Measurements from ENCODE around the gene COBL. TPM values are rescaled to one million over a fixed set of nuclear protein-coding genes. Genes with fewer than 3 reads are reported as not detected.

COBL gene
- total and polyA plus RNA-seq, 10 of the 15 experiments (the other 5 are each of a cell fraction or from before 2014, with no cell fraction given), result 0.21 TPM; not detected in 9

DNA sequence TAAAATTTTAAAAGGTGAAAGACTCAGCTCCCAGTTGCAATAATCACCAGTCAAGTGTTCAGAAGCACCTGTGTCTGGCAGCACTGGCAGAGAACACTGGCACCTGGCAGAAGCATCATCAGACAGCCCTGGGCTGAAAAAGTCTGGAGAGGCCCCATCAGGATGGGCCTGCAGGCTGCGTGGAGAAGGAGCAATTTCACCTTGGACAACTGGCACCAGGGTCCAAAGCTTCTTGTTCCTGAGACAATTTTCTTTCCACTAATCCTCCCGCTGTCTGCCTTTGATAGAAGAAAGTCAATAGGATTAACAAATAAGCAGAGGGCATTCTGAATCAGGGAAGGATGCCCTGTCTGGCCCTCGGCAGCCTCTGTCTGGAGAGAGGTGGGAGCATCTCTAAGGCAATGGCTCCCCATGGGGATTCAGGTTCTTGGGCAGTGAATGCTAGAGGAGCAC lies 6.5 kb downstream of the COBL start:
- Histone ChIP-seq H3K4me1 (ENCODE audit: control insufficient read depth, insufficient read depth, low read length) (no peaks in the 10 kb centered on the region), H2AFZ (ENCODE audit: control insufficient read depth, low read depth, low read length) (no peak overlapping the region), H3K79me2 (ENCODE audit: control insufficient read depth, insufficient read depth, low read length) (no peaks in the 10 kb centered on the region), H3K9ac (ENCODE audit: control insufficient read depth, insufficient read depth, low read length) (no peak overlapping the region), H3K4me3 (no peak overlapping the region), H3K9me3 (replicated peaks; ENCODE audit: control insufficient read depth, insufficient read depth, low read length) (no peaks in the 10 kb centered on the region), H3K36me3 (ENCODE audit: control insufficient read depth in 2 of 2, insufficient read depth in 2 of 2, low read length in 1 of 2) (no peaks in the 10 kb centered on the region), H3K27ac (ENCODE audit: control insufficient read depth, insufficient read depth) (no peak overlapping the region), H3K27me3 (replicated peaks in 1 of 2; ENCODE audit: control insufficient read depth in 2 of 2, insufficient read depth in 2 of 2, low read length in 1 of 2) (no peaks in the 10 kb centered on the region; a peak in 1 of 4 replicates), H4K20me1 (ENCODE audit: control insufficient read depth, insufficient read depth) (no peaks in the 10 kb centered on the region), H3K4me2 (ENCODE audit: control insufficient read depth, insufficient read depth) (no peak overlapping the region)
- ATAC-seq, result no peak
- ChIA-PET SMC1A (ENCODE audit: uncharacterized antibody, unreplicated experiment) (interaction anchor here (0.7 kb wide), 1 partner anchor 17 kb away, joined by 3 read pairs; no protein-coding TSS in a partner anchor), RAD21 (ENCODE audit: unreplicated experiment) (no interaction called here), CTCF (no interaction called here), POLR2A (no interaction called here)
- intact Hi-C loops (cut with micrococcal nuclease; ENCODE audit: unreplicated experiment) (no loop called here), in situ Hi-C loops (cut with MboI) (no loop called here)
- FAIRE-seq, result no peak
- 13% methylated on average over 3 of the region's 3 CpGs for WGBS (ENCODE audit: insufficient coverage, insufficient replicate concordance, low lambda C conversion rate, missing lambda C conversion rate)
- TF ChIP-seq EZH2 (IDR thresholded peaks at IDR 0.05; ENCODE audit: borderline replicate concordance, control insufficient read depth, low read depth, low read length), result no peak
- TF ChIP-seq, protein P1, sequence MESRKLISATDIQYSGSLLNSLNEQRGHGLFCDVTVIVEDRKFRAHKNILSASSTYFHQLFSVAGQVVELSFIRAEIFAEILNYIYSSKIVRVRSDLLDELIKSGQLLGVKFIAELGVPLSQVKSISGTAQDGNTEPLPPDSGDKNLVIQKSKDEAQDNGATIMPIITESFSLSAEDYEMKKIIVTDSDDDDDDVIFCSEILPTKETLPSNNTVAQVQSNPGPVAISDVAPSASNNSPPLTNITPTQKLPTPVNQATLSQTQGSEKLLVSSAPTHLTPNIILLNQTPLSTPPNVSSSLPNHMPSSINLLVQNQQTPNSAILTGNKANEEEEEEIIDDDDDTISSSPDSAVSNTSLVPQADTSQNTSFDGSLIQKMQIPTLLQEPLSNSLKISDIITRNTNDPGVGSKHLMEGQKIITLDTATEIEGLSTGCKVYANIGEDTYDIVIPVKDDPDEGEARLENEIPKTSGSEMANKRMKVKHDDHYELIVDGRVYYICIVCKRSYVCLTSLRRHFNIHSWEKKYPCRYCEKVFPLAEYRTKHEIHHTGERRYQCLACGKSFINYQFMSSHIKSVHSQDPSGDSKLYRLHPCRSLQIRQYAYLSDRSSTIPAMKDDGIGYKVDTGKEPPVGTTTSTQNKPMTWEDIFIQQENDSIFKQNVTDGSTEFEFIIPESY (IDR thresholded peaks at IDR 0.05), result no peak
- no peak for TF ChIP-seq ZNF207 (IDR thresholded peaks at IDR 0.05; ENCODE audit: borderline replicate concordance)
- no peak for DNase-seq (ENCODE audit: low read depth, low spot score)
- no TSS peak for BruUV-seq (replicated peaks)

DNA sequence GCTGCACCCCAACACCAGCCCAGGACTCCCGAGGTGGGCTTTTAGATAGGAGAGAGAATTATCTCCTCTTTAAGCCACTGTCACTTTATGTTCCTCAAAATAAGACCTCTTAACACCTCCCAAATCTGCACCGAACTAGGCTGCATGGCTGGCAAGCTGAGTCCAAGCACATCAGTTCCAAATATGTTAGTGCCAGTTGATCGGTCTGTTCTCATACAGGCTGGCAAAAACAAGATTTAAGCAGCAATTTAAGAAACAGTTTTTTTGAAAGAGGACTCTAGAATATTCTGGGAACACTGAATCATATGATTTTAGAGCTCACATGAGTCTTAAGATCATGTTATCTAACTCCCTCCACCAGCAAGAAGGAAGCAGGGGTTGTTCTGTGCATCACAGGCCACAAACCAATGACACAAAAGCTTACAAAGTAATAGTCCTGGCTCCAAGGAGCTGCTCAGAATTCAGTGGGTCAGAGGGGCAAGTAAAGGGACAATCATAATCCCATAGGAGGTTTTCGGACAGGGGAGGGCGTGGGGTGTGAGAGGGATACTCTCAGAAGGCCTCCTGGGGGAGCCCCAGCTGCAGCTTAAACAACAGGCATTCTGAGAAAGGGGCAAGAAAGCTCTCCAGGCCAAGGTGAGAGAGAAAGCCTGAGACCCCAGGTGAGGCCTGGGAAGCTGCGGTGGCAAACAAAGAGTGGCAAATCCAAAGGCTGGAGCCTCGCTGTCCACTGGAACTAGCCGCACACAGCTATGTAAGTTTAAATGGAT lies 7.1 kb downstream of the COBL start:
- no peak overlapping the region for H2AFZ ChIP-seq (ENCODE audit: control insufficient read depth, low read depth, low read length)
- intact Hi-C loops (cut with micrococcal nuclease; ENCODE audit: unreplicated experiment) (no loop called here), in situ Hi-C loops (cut with MboI) (no loop called here)
- WGBS (ENCODE audit: insufficient coverage, insufficient replicate concordance, low lambda C conversion rate, missing lambda C conversion rate), result 33% methylated on average over 8 of the region's 8 CpGs
- no peaks in the 10 kb centered on the region for H4K20me1 ChIP-seq (ENCODE audit: control insufficient read depth, insufficient read depth)
- CTCF ChIA-PET, result no interaction called here
- no peak overlapping the region for H3K4me3 ChIP-seq
- no peaks in the 10 kb centered on the region; a peak in 1 of 4 replicates for H3K27me3 ChIP-seq (replicated peaks in 1 of 2; ENCODE audit: control insufficient read depth in 2 of 2, insufficient read depth in 2 of 2, low read length in 1 of 2)
- ATAC-seq (no peak), FAIRE-seq (no peak), DNase-seq (ENCODE audit: low read depth, low spot score) (no peak)
- RAD21 ChIA-PET (ENCODE audit: unreplicated experiment), result no interaction called here
- no peaks in the 10 kb centered on the region for H3K4me1 ChIP-seq (ENCODE audit: control insufficient read depth, insufficient read depth, low read length)
- no peak overlapping the region for H3K27ac ChIP-seq (ENCODE audit: control insufficient read depth, insufficient read depth)
- SMC1A ChIA-PET (ENCODE audit: uncharacterized antibody, unreplicated experiment), result interaction anchor here (0.7 kb wide), 1 partner anchor 17 kb away, joined by 3 read pairs; no protein-coding TSS in a partner anchor
- no peaks in the 10 kb centered on the region for H3K9me3 ChIP-seq (replicated peaks; ENCODE audit: control insufficient read depth, insufficient read depth, low read length)
- no peak overlapping the region for H3K4me2 ChIP-seq (ENCODE audit: control insufficient read depth, insufficient read depth)
- BruUV-seq (replicated peaks), result no TSS peak
- H3K9ac ChIP-seq (ENCODE audit: control insufficient read depth, insufficient read depth, low read length), result no peak overlapping the region
- H3K79me2 ChIP-seq (ENCODE audit: control insufficient read depth, insufficient read depth, low read length), result no peaks in the 10 kb centered on the region
- H3K36me3 ChIP-seq (ENCODE audit: control insufficient read depth in 2 of 2, insufficient read depth in 2 of 2, low read length in 1 of 2), result no peaks in the 10 kb centered on the region
- POLR2A ChIA-PET, result interaction anchor here (0.6 kb wide), 1 partner anchor 12 kb away, joined by 5 read pairs; no protein-coding TSS in a partner anchor
- TF ChIP-seq SRF (IDR thresholded peaks at IDR 0.05; ENCODE audit: low read depth in 2 of 2, low read length in 2 of 2) (no peak), BRCA1 (IDR thresholded peaks at IDR 0.05; ENCODE audit: low read depth, low read length) (no peak), RCOR1 (conservative IDR thresholded peaks at IDR 0.05; ENCODE audit: low read depth, low read length) (no peak), EP300 (IDR thresholded peaks at IDR 0.05; ENCODE audit: borderline replicate concordance in 1 of 2, control insufficient read depth in 1 of 2, low read depth in 2 of 2, low read length in 2 of 2) (no peak), ZNF622 (IDR thresholded peaks at IDR 0.05) (no peak), MYC (IDR thresholded peaks at IDR 0.05; ENCODE audit: insufficient read depth, insufficient read length, insufficient replicate concordance, low read length, severe bottlenecking) (no peak)
- TF ChIP-seq, protein P2, sequence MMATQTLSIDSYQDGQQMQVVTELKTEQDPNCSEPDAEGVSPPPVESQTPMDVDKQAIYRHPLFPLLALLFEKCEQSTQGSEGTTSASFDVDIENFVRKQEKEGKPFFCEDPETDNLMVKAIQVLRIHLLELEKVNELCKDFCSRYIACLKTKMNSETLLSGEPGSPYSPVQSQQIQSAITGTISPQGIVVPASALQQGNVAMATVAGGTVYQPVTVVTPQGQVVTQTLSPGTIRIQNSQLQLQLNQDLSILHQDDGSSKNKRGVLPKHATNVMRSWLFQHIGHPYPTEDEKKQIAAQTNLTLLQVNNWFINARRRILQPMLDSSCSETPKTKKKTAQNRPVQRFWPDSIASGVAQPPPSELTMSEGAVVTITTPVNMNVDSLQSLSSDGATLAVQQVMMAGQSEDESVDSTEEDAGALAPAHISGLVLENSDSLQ (IDR thresholded peaks at IDR 0.05), result no peak

Data from GM12878 (cell line).